22Rv1 (cell line): ENCODE data around the gene MBOAT7.

ENCODE experiments used
- ZFX ChIP-seq: fragments of 450-650 bp; IDR thresholded peaks from 2 replicates; pipeline ENCODE4 v1.6.1; 2017; ENCODE audit warnings: antibody characterized with exemption, borderline replicate concordance
- TF ChIP-seq, protein P1 (sequence below): fragments of 450-650 bp; IDR thresholded peaks from 2 replicates; pipeline ENCODE4 v1.5.1; 2017; ENCODE audit warnings: mild to moderate bottlenecking

DNA sequence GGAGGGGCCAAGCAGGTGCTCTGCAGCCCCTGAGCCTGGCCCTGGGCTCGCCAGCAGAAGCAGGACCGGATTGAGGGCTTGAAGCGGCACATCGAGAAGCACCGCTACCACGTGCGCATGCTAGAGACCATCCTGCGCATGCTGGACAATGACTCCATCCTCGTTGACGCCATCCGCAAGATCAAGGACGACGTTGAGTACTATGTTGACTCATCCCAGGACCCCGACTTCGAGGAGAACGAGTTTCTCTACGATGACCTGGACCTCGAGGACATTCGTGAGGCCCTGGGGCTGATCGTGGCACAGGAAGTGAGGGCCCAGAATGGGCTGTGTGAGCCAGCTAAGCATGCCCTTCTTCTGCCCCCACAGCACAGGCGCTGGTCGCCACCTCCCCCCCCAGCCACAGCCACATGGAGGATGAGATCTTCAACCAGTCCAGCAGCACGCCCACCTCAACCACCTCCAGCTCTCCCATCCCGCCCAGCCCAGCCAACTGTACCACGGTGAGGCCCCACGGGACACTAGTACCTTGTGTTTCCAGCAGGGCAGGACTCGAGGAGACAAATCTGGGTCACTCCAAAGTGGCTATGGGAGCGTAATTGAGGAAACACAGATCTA is 43.7 kb downstream of the MBOAT7 start:
- TF ChIP-seq, protein P1, sequence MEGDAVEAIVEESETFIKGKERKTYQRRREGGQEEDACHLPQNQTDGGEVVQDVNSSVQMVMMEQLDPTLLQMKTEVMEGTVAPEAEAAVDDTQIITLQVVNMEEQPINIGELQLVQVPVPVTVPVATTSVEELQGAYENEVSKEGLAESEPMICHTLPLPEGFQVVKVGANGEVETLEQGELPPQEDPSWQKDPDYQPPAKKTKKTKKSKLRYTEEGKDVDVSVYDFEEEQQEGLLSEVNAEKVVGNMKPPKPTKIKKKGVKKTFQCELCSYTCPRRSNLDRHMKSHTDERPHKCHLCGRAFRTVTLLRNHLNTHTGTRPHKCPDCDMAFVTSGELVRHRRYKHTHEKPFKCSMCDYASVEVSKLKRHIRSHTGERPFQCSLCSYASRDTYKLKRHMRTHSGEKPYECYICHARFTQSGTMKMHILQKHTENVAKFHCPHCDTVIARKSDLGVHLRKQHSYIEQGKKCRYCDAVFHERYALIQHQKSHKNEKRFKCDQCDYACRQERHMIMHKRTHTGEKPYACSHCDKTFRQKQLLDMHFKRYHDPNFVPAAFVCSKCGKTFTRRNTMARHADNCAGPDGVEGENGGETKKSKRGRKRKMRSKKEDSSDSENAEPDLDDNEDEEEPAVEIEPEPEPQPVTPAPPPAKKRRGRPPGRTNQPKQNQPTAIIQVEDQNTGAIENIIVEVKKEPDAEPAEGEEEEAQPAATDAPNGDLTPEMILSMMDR, result no peak
- no peak for TF ChIP-seq ZFX
